LHCN-M2 (cell line): ENCODE results near the gene ITGAE. TPM values are rescaled to one million over a fixed set of nuclear protein-coding genes. Genes with fewer than 3 reads are reported as not detected.
"Not testable (repeated sequence)": the region's sequence is repeated elsewhere in the genome, so short reads cannot be mapped to it uniquely, and the experiment has no call there.

ENCODE experiments used
- DNase-seq: peaks from one replicate; pipeline ENCODE4 v3.0.0-alpha.2; 2012; ENCODE audit warnings: low read depth
- polyA plus RNA-seq: library from polyadenylated mRNA; unstranded; fragments of >200 nt; gene quantifications from one replicate; pipeline ENCODE4 v1.2.1, GENCODE V29; 2012; ENCODE audit warnings: missing spikeins
- total RNA-seq: library from RNA; depleted of rRNA; stranded (reverse); fragments of >200 nt; gene quantifications from 2 replicates; pipeline ENCODE4 v1.2.3, GENCODE V29; 2014; rRNA removed

The ITGAE gene
- total RNA-seq = 36.8 and 38.6 TPM in 2 replicates
- polyA plus RNA-seq = 95.4 TPM

GRCh38 chr17:3800362-3801271, at the start of gene ITGAE:
TSS of gene ITGAE (minus strand) at chr17:3801188. CDS start at chr17:3801144, 44 bp downstream.
- DNase-seq = no peak

GRCh38 chr17:3848229-3848835, 47.3 kb upstream of the ITGAE start:
- DNase-seq = no peak

- no peak for DNase-seq
These were observed 46.2 kb upstream of the ITGAE start for GRCh38 chr17:3847165-3847670.

GRCh38 chr17:3846437-3847164, 45.6 kb upstream of the ITGAE start:
- no peak for DNase-seq

- peak; percentile 85 for DNase-seq
These were observed 44.8 kb upstream of the ITGAE start, which contains the start of gene NCBP3 for GRCh38 chr17:3845621-3846436. TSS of gene NCBP3 (minus strand) at chr17:3846246. CDS start at chr17:3846223, 23 bp downstream.

- peak; percentile 13 for DNase-seq
These were observed 44.3 kb upstream of the ITGAE start for GRCh38 chr17:3845291-3845620.

GRCh38 chr17:3844556-3844955, 43.6 kb upstream of the ITGAE start:
- DNase-seq = not testable (repeated sequence)

GRCh38 chr17:3843935-3844516, 43.0 kb upstream of the ITGAE start:
- DNase-seq = peak; percentile 16

GRCh38 chr17:3838206-3838605, 37.2 kb upstream of the ITGAE start:
- DNase-seq = no peak

GRCh38 chr17:3836551-3836950, 35.6 kb upstream of the ITGAE start:
- no peak for DNase-seq

GRCh38 chr17:3835410-3836229, 34.6 kb upstream of the ITGAE start:
- peak; percentile 90 for DNase-seq

- no peak for DNase-seq
These were observed 33.8 kb upstream of the ITGAE start for GRCh38 chr17:3834811-3835210.

GRCh38 chr17:3828852-3829232, 27.9 kb upstream of the ITGAE start:
- DNase-seq = no peak

- peak; percentile 44 for DNase-seq
These were observed 27.3 kb upstream of the ITGAE start for GRCh38 chr17:3828151-3828851.

- peak; percentile 64 for DNase-seq
These were observed 26.3 kb upstream of the ITGAE start for GRCh38 chr17:3827124-3827773.

- DNase-seq = no peak
These were observed 25.2 kb upstream of the ITGAE start for GRCh38 chr17:3826191-3826590.

- no peak for DNase-seq
These were observed 20.1 kb upstream of the ITGAE start for GRCh38 chr17:3821101-3821500.

- DNase-seq = no peak
These were observed 17.8 kb upstream of the ITGAE start for GRCh38 chr17:3818786-3819185.
